CD14-positive monocyte (primary cell): ENCODE measurements around the gene PTGS1. TPM values are rescaled to one million over a fixed set of nuclear protein-coding genes. Genes with fewer than 3 reads are reported as not detected.
A peak's percentile ranks its signal among the peaks of the same experiment; 100 is the strongest.

Experiments used
- DNase-seq, 3 donors: peaks; one replicate each; pipeline ENCODE4 v3.0.0-alpha.2; 2011 to 2022
- H2AFZ ChIP-seq: 2 replicates; pipeline ENCODE4 v1.6.0; 2012; ENCODE audit warnings: mild to moderate bottlenecking, low read depth, low read length, inconsistent platforms; ENCODE audit not compliant: insufficient read depth, poor library complexity, severe bottlenecking
- H3K27ac ChIP-seq, 2 donors: 1 replicate in 1 of 2; 2 replicates in 1 of 2; pipeline ENCODE4 v1.5.1; 2012 to 2013; ENCODE audit warnings: low read length in 2 of 2, control low read depth in 1 of 2, inconsistent platforms in 1 of 2, low read depth in 1 of 2, mild to moderate bottlenecking in 1 of 2
- H3K27me3 ChIP-seq, 2 donors: one replicate each; pipeline versions ENCODE4 v1.6.0 to v1.6.1; 2011 to 2013; ENCODE audit warnings: low read length in 2 of 2; ENCODE audit not compliant: control insufficient read depth in 2 of 2, insufficient read depth in 2 of 2
- H3K36me3 ChIP-seq, 2 donors: replicated peaks in 1 of 2; 1 replicate in 1 of 2; 2 replicates in 1 of 2; pipeline versions ENCODE4 v1.5.1 to v1.6.1; 2012 to 2013; ENCODE audit warnings: low read length in 2 of 2, control low read depth in 1 of 2, inconsistent platforms in 1 of 2, mild to moderate bottlenecking in 1 of 2; ENCODE audit not compliant: insufficient read depth in 2 of 2, control insufficient read depth in 1 of 2
- H3K4me1 ChIP-seq, 2 donors: 1 replicate in 1 of 2; 2 replicates in 1 of 2; pipeline versions ENCODE4 v1.5.1 to v1.6.1; 2012 to 2013; ENCODE audit warnings: low read length in 2 of 2, control low read depth in 1 of 2, inconsistent platforms in 1 of 2, mild to moderate bottlenecking in 1 of 2, moderate library complexity in 1 of 2; ENCODE audit not compliant: insufficient read depth in 2 of 2, control insufficient read depth in 1 of 2
- H3K4me2 ChIP-seq: replicated peaks from 2 replicates; pipeline ENCODE3; 2012; ENCODE audit warnings: low read length, moderate library complexity, mild to moderate bottlenecking; ENCODE audit not compliant: poor library complexity, severe bottlenecking; ENCODE audit errors: extremely low read depth
- H3K4me3 ChIP-seq, 3 experiments: fragments of 200-600 bp in 1 of 3; sonication (generic) in 1 of 3; replicated peaks in 1 of 3; 1 replicate in 2 of 3; 2 replicates in 1 of 3; pipeline ENCODE4 v1.5.1; 2011 to 2013; ENCODE audit warnings: low read length in 3 of 3, mild to moderate bottlenecking in 3 of 3, control low read depth in 2 of 3, low read depth in 2 of 3, inconsistent platforms in 1 of 3, moderate library complexity in 1 of 3
- H3K79me2 ChIP-seq: 2 replicates; pipeline ENCODE4 v1.6.0; 2012; ENCODE audit warnings: mild to moderate bottlenecking, control low read depth, inconsistent platforms, low read length, moderate library complexity; ENCODE audit not compliant: insufficient read depth
- H3K9ac ChIP-seq: 2 replicates; pipeline ENCODE4 v1.6.0; 2017; ENCODE audit warnings: low read length, mild to moderate bottlenecking; ENCODE audit not compliant: insufficient read depth, poor library complexity, severe bottlenecking
- H3K9me3 ChIP-seq, 2 donors: replicated peaks in 1 of 2; 1 replicate in 1 of 2; 2 replicates in 1 of 2; pipeline versions ENCODE4 v1.5.1 to v1.6.1; 2012 to 2013; ENCODE audit warnings: low read length in 2 of 2, control low read depth in 1 of 2; ENCODE audit not compliant: control insufficient read depth in 1 of 2, insufficient read depth in 1 of 2
- H4K20me1 ChIP-seq: 2 replicates; pipeline ENCODE4 v1.6.0; 2012; ENCODE audit warnings: mild to moderate bottlenecking, low read length, control low read depth, moderate library complexity; ENCODE audit not compliant: insufficient read depth
- H3K27ac Mint-ChIP-seq, 7 donors: one replicate each; pipeline ENCODE4 v1.8.0; 2020; ENCODE audit warnings: mild to moderate bottlenecking in 7 of 7, mixed read lengths in 7 of 7, moderate library complexity in 6 of 7, inconsistent platforms in 2 of 7
- H3K27me3 Mint-ChIP-seq, 3 donors: one replicate each; pipeline ENCODE4 v1.8.0; 2021 to 2022; ENCODE audit warnings: low read depth in 3 of 3, mild to moderate bottlenecking in 3 of 3, mixed read lengths in 3 of 3, moderate library complexity in 3 of 3, inconsistent platforms in 1 of 3
- H3K36me3 Mint-ChIP-seq, 2 donors: one replicate each; pipeline ENCODE4 v1.8.0; 2020; ENCODE audit warnings: mixed read lengths in 2 of 2, inconsistent platforms in 1 of 2, mild to moderate bottlenecking in 1 of 2
- H3K4me1 Mint-ChIP-seq: one replicate; pipeline ENCODE4 v1.8.0; 2020; ENCODE audit warnings: mild to moderate bottlenecking, mixed read lengths
- H3K4me3 Mint-ChIP-seq, 2 donors: one replicate each; pipeline ENCODE4 v1.8.0; 2020; ENCODE audit warnings: mild to moderate bottlenecking in 2 of 2, mixed read lengths in 2 of 2, moderate library complexity in 1 of 2
- H3K9me3 Mint-ChIP-seq, 7 donors: one replicate each; pipeline ENCODE4 v1.8.0; 2020 to 2022; ENCODE audit warnings: mixed read lengths in 7 of 7, mild to moderate bottlenecking in 6 of 7, moderate library complexity in 6 of 7, inconsistent platforms in 2 of 7
- CTCF ChIP-seq: fragments of 200-600 bp; IDR thresholded peaks from one replicate; pipeline ENCODE4 v1.8.0; 2022; ENCODE audit warnings: antibody characterized with exemption, mild to moderate bottlenecking
- WGBS: methylation state at CpG from one replicate; pipeline ENCODE4 v1.1.5; 2013; ENCODE audit warnings: missing lambda C conversion rate; ENCODE audit not compliant: insufficient coverage; 5-methylcytosine and 5-hydroxymethylcytosine counted together
- intact Hi-C, 2 donors: fragments of 100-400 bp; cut with micrococcal nuclease; formaldehyde crosslinking; loops; one replicate each; pipeline versions ENCODE4 v1.15.0 to v1.15.1; 2023
- polyA plus RNA-seq, 3 donors: library from polyadenylated mRNA; depleted of rRNA in 1 of 3; unstranded in 2 of 3; stranded (reverse) in 1 of 3; fragments of 300-500 nt in 2 of 3; fragments of >200 nt in 1 of 3; fragmentation: Illumina TruSeq in 2 of 3; gene quantifications; 1 replicate in 2 of 3; 2 replicates in 1 of 3; pipeline ENCODE4 v1.2.3, GENCODE V29; 2012 to 2021

Gene PTGS1
- polyA plus RNA-seq, 3 donors: 17.9 to 27.8 (median 20.5) TPM

- no peak for TF ChIP-seq CTCF
- Histone ChIP-seq H3K9ac (no peak overlapping the region), H3K4me3 (no peak overlapping the region), H2AFZ (no peak overlapping the region), H3K27ac (no peak overlapping the region), H3K36me3 (no peaks in the 10 kb centered on the region), H3K4me1 (no peaks in the 10 kb centered on the region), H4K20me1 (no peaks in the 10 kb centered on the region), H3K27me3 (no peaks in the 10 kb centered on the region), H3K4me2 (no peak overlapping the region), H3K79me2 (no peaks in the 10 kb centered on the region), H3K9me3 (no peaks in the 10 kb centered on the region)
- no peak for DNase-seq
- H3K27ac Mint-ChIP-seq: peak overlapping the region in 1 of 7 donors; percentile 4
- H3K4me3 Mint-ChIP-seq: no peak overlapping the region
- intact Hi-C loops: no loop called here
- H3K4me1 Mint-ChIP-seq: no peaks in the 10 kb centered on the region
- no peaks in the 10 kb centered on the region for H3K9me3 Mint-ChIP-seq
- peaks cover 0 to 9% (median 0%) of the 10 kb centered on the region in 3 donors for H3K27me3 Mint-ChIP-seq
- 97% methylated on average over 4 of the region's 6 CpGs for WGBS
- H3K36me3 Mint-ChIP-seq: no peaks in the 10 kb centered on the region
Observed at GRCh38 chr9:122338536-122338935, 32.3 kb upstream of the PTGS1 start.

GRCh38 chr9:122338994-122339393, 31.8 kb upstream of the PTGS1 start:
- Histone ChIP-seq H3K4me1 (no peaks in the 10 kb centered on the region), H3K9me3 (no peaks in the 10 kb centered on the region), H3K9ac (no peak overlapping the region), H3K27me3 (no peaks in the 10 kb centered on the region), H3K36me3 (no peaks in the 10 kb centered on the region), H3K4me3 (no peak overlapping the region), H3K4me2 (no peak overlapping the region), H3K79me2 (no peaks in the 10 kb centered on the region), H2AFZ (no peak overlapping the region), H3K27ac (no peak overlapping the region), H4K20me1 (no peaks in the 10 kb centered on the region)
- H3K4me3 Mint-ChIP-seq: no peak overlapping the region
- H3K9me3 Mint-ChIP-seq: no peaks in the 10 kb centered on the region
- H3K27ac Mint-ChIP-seq: no peak overlapping the region
- intact Hi-C loops: no loop called here
- 92% methylated on average over 1 of the region's 3 CpGs for WGBS
- H3K36me3 Mint-ChIP-seq: no peaks in the 10 kb centered on the region
- H3K4me1 Mint-ChIP-seq: no peaks in the 10 kb centered on the region
- DNase-seq: no peak
- peaks cover 0 to 9% (median under 1%) of the 10 kb centered on the region in 3 donors for H3K27me3 Mint-ChIP-seq
- TF ChIP-seq CTCF: no peak
